NCI-H345 treated with DMSO at 0.1 percent for 48 hours (cell line): ENCODE data around the gene LYPD4.

Experiments
- DNase-seq: peaks from one replicate; lab custom pipeline; 2025; ENCODE audit not compliant: unreplicated experiment; lab: John Stamatoyannopoulos, UW

LYPD4 gene

GRCh38 chr19:41844601-41845000 is at the start of gene LYPD4:
Gene LYPD4, minus strand, starts transcription at chr19:41844683. Its CDS starts 5,398 bp downstream, at chr19:41839285.
- DNase-seq: no peak

DNA sequence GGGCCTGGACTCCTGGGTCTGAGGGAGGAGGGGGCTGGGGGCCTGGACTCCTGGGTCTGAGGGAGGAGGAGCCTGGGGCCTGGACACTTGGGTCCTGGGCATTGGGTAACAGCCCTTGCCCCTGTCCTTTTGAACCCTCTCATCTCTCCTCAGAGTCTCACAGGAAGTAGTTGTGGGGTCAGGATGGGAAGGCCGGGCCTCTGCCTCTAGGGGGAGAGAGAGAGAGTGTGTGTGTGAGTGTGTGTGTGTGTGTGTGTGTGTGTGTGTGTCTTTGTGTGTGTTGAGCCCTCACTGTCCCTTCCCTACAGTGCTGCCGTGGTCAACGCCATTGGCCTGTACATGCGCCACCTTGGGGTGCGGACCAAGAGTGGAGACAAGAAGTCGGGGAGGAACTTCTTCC is 49.4 kb upstream of the LYPD4 start:
- DNase-seq: no peak

- DNase-seq: no peak
These were observed 47.9 kb upstream of the LYPD4 start for GRCh38 chr19:41892173-41892902.

GRCh38 chr19:41890936-41891335 is 46.5 kb upstream of the LYPD4 start:
- DNase-seq: no peak

GRCh38 chr19:41889896-41890295 is 45.4 kb upstream of the LYPD4 start:
- DNase-seq: no peak

DNA sequence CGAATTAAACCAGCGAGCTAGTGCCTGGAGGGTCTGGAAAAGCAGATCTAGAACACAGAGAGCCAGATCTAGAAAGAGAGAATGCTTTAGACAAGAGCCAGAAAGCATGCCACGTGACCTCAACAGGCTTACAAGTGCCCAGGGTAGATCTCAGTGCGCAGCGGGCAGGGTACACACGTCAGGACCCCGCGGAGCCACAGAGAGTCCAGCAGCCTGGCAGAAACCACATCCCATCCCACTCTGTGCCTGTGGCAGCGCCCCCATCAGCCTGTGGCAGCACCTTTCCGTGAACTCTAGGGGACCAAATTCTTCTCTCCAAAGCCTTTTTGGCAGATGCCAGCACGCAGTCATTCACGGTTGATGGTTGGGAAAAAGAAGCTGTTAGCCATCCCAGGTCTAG is 44.4 kb upstream of the LYPD4 start:
- DNase-seq: no peak

DNA sequence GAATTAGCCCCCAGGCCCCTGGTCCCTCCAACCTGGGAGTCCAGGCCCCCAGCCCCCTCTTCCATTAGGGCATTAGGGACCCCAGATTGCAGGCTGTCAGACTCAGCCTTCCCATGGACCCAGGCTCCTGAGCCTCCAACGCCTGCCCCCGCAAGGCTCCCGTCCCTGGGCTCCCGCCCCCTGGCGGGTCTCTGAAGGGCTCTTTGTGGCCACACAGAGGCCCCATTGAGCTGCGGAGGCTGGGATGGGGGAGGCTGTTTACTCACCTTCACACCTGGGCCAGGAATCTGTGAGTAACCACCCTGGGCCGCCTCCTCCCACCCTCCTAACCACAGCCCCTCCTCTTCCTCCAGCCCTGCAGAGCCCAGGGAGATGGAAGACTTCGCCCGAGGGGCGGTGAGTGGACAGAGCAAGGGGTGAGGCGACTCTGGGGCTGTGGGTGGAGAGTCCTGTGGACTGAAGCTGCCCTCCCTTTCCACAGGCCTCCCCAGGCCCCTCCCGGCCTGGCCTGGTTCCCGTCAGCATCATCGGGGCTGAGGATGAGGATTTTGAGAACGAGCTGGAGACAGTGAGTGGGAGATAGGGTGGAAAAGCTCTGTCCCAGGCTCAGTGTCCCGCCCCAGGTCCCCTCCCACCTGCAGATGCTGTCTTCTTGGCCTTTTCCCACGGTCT is 43.4 kb upstream of the LYPD4 start:
- DNase-seq: no peak

- DNase-seq: no peak
These were observed 42.6 kb upstream of the LYPD4 start for GRCh38 chr19:41886761-41887710.

DNA sequence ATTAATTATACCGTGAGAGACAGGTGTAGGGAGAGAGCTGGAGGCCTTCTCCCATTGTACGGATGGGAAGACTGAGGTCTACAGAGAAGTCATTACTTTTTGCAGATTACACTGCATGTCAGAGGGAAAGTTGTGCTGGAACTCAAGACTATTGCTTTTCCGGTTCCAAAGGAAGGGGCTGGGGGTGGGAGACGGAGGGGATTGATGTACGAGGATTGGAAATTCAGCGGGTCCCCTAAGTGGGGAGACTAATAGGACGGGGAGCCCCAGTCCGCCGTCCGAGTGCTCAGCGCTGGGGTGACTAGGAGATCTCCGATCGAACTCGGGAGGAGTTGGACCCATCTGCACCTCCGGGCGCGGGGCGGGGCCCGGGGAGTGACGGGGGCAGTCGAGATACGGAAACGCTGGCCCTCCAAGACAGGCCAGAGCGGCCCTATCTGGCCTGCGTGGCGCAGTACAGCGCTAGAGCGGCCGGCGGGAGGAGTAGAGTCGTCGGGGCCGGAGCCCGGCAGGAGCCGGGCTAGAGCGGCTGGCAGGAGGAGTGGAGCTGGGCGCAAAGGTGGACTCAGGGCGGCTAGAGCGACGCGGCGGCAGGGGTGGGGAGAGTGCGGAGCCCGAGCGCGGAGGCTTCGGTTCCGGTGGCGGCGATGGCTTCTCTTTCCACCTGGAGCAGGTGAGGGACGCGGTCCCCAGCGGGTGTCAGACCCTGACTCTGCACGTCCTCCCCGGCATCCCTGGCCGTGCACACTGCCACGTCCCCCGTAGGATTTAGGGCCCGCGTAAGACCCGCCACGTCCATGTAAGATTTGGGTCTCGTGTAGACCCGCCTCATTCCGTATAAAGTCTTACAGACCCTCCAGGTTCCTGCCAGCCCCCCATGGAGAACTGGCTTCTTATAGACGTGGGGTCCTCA is 39.6 kb upstream of the LYPD4 start:
- peak; percentile 78 for DNase-seq

DNA sequence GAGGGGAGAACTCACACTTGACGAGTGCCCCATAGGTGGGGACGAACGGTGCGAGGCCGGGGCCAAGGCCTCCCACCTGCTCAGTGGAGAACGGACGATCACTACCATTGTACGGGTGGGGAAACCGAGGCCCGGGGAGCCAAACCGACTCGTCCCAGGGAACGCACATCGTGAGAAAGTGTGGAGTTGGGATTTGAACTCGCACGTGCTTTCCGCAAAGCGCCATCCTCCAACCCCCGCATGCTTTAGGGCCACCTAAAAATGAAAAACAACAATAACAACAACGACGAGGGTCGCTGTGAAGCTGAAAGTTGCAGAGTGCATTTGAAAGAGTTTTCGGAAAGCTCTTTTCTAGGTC is 39.0 kb upstream of the LYPD4 start:
- no peak for DNase-seq

GRCh38 chr19:41882568-41883462 is 38.3 kb upstream of the LYPD4 start, which contains the start of gene ARHGEF1:
Gene ARHGEF1, plus strand, starts transcription at chr19:41883184. Its CDS starts 4,899 bp downstream, at chr19:41888083.
- DNase-seq: no peak

GRCh38 chr19:41880329-41880708 is 35.8 kb upstream of the LYPD4 start:
- DNase-seq: no peak

DNA sequence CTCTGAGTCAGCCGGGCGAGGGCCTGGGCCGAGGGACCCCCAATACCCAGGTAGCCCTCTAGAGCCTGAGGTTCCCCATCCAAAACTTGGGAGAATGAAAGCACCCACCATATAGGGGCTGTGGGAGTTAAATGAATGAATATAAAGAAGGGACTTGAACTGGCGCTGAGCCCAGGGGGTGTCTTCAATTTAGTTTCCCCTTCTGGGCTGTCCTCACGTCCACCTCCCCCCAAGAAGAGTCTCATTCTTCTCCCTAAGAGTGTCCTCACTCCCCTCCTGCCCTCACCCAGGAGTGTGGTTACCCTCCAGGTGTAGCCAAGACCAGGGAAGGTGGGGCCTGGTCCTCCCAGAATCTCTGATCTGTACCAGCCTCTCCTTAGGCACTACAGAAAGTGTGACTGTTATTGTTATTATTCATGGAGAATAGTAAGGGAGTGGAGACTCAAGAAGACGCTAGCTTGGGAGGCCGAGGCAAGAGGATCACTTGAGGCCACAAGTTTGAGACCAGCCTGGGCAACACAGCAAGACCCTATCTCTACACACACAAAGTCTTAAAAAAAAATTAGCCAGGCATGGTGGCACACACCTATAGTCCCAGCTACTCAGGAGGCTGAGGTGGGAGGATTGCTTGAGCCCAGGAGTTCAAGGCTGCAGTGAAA is 35.3 kb upstream of the LYPD4 start:
- no peak for DNase-seq

- no peak for DNase-seq
These were observed 34.6 kb upstream of the LYPD4 start for GRCh38 chr19:41879080-41879479.

DNA sequence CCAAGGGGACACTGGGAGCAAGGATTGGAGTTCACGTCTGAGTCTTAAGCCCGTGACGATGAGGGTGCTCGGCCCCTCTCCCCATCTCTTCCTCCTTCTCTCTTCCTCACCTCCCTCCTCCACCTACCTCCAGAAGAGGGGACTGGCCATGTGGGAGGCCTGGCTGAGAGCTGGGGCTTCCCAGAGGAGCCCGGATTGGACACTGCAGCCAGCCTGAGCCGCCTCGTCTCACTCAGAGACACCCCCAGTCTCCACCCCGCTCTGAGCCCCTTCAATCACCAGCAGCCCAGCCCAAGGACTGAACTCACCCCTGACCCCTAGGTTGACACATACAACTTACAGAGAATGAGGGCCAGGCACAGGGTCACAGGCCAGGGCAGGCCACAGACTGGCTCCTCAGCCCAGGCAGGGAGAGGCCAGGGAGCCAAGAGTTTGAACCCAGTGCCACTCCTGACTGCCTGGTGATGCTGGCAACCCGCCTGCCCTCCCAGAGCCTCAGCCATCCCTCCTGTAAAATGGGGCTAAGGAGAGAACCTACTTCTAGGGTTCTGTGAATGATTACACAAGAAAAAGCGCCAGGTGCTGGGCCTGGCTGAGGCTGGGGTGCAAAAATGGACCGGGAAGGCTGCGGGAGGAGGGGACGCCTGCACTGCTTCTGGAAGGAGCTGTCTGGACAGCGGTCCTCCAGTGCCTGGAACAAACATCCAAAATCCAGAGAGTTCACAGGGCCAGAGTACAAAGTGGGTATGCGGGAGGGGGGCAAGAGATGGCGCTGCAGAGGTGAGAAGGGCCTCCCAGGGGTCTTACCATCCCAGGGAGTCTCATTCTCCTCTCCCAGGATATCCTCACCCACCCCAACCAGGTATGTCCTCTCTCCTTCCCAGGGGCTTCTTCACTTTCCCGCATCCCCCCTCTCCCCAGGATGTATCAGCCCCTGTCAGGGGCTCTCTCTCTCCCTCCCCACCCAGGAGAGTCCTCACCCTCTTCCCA is 33.7 kb upstream of the LYPD4 start:
- DNase-seq: no peak

- DNase-seq: no peak
These were observed 32.7 kb upstream of the LYPD4 start, which contains the start of gene CD79A for GRCh38 chr19:41876847-41877832. Gene CD79A, plus strand, starts transcription at chr19:41877279. Its CDS starts 26 bp downstream, at chr19:41877305.
